ENCODE results near the gene MEPCE. TPM values are rescaled to one million over a fixed set of nuclear protein-coding genes. Genes with fewer than 3 reads are reported as not detected.
"Not testable (repeated sequence)": the region's sequence is repeated elsewhere in the genome, so short reads cannot be mapped to it uniquely, and the experiment has no call there.

Gene MEPCE
- polyA plus RNA-seq, 6 donors from 2014 or later, result 10.9 to 24.6 (median 19.5) TPM

DNA sequence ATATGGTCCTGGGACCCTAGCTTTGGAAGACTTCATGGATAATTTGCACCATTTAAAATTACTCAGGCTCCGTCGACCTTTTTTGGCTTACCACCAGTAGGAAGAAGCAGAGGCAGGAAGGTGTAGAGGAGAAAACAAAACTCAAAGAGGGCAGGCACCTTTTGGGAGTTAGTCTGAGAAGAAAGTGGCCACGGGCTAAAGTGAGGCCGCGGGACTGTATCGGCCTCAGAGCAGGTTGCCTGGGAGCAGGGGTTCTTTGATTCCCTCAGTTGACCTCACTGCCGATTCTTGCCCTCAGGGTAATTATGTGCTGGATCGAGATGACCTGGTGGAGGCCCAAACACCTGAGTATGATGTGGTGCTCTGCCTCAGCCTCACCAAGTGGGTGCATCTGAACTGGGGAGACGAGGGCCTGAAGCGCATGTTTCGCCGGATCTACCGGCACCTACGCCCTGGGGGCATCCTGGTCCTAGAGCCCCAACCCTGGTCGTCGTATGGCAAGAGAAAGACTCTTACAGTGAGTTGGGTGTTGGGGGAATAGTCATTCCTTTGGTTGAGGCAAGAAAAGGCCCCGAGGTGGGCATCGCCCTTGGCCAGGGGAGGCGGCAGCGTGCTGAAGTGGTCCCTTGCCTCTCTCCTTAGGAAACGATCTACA is 3.1 kb downstream of the MEPCE start:
- H3K4me1 Mint-ChIP-seq, result peaks cover 56 to 64% (median 62%) of the 10 kb centered on the region in 3 donors
- peak overlapping the region in 5 of 8 donors; percentile 50 to 92 (median 87) for H3K4me3 Mint-ChIP-seq
- H3K27me3 Mint-ChIP-seq, result no peaks in the 10 kb centered on the region
- DNase-seq (no peak), ATAC-seq (ENCODE audit: low read depth in 2 of 2) (no peak)
- peaks cover 0 to 8% (median 0%) of the 10 kb centered on the region in 7 donors for H3K9me3 Mint-ChIP-seq
- H3K36me3 Mint-ChIP-seq, result peaks cover 4 to 24% of the 10 kb centered on the region in 2 donors
- peak overlapping the region in 5 of 6 donors; percentile 70 to 100 (median 90) for H3K27ac Mint-ChIP-seq

DNA sequence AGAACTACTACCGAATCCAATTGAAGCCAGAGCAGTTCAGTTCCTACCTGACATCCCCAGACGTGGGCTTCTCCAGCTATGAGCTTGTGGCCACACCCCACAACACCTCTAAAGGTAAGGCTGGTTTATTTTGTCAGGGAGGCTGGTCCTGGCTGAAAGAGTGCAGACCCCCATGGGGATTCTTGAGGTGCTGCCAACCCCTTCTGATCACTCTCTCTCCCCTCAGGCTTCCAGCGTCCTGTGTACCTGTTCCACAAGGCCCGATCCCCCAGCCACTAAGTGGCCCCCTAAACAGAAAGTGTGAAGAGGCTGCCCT is 3.6 kb downstream of the MEPCE start:
- DNase-seq (no peak), ATAC-seq (ENCODE audit: low read depth in 2 of 2) (no peak)
- Mint-ChIP-seq H3K27ac (peak overlapping the region in 3 of 6 donors; percentile 16 to 100 (median 89)), H3K9me3 (peaks cover 0 to 8% (median 0%) of the 10 kb centered on the region in 7 donors), H3K4me1 (peaks cover 54 to 64% (median 57%) of the 10 kb centered on the region in 3 donors), H3K36me3 (peaks cover 4 to 22% of the 10 kb centered on the region in 2 donors), H3K27me3 (no peaks in the 10 kb centered on the region), H3K4me3 (peak overlapping the region in 4 of 8 donors; percentile 62 to 92 (median 70))

DNA sequence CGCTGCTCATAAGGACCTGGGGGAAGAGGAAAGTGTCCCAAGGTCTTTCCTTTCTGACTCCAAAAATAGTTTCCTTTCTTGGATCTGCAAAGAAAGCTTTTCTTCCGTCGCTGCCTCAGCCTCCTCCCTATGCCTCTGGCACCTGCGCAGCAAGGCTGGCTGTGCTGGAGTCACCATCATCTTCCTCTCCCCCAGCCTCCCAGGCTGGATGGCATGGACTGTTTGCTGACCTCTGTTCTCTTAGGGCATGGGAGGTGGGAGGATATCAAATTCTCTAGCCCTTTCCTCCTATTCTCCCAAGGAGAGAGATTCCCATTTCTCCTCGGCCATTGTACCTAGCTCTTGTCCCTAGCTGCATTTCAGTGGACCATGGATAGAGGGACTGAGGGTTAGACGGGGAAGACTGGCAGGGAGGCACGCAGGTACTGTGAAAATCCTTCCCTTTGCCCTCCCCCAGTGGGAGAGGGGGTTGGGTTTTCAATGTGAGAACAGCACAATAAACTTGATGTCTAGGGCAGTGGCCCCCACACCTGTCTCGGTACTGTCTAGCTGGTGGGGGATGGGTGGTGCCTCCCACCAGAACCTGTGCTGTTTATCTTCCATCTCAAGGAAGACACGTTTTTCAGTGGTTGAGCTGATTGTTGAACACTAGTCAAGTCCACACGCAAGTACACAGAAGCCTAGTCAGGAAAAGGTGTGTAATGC is 4.1 kb downstream of the MEPCE start:
- Mint-ChIP-seq H3K27me3 (no peaks in the 10 kb centered on the region), H3K36me3 (peaks cover 4 to 17% of the 10 kb centered on the region in 2 donors), H3K4me3 (peak overlapping the region in 7 of 8 donors; percentile 60 to 94 (median 85)), H3K27ac (peak overlapping the region in 5 of 6 donors; percentile 16 to 100 (median 87)), H3K4me1 (peaks cover 49 to 59% (median 55%) of the 10 kb centered on the region in 3 donors), H3K9me3 (peaks cover 0 to 6% (median 0%) of the 10 kb centered on the region in 7 donors)
- DNase-seq, result no peak
- no peak for ATAC-seq (ENCODE audit: low read depth in 2 of 2)

- H3K4me3 Mint-ChIP-seq, result peak overlapping the region; percentile 85 to 95 (median 90)
- DNase-seq, result no peak
- H3K27ac Mint-ChIP-seq, result peak overlapping the region; percentile 92 to 100 (median 94)
- peaks cover 41 to 55% (median 53%) of the 10 kb centered on the region in 3 donors for H3K4me1 Mint-ChIP-seq
- no peaks in the 10 kb centered on the region for H3K27me3 Mint-ChIP-seq
- no peak for ATAC-seq (ENCODE audit: low read depth in 2 of 2)
- H3K36me3 Mint-ChIP-seq, result peaks cover 4 to 9% of the 10 kb centered on the region in 2 donors
- H3K9me3 Mint-ChIP-seq, result peaks cover 0 to 1% (median 0%) of the 10 kb centered on the region in 7 donors
Observed at GRCh38 chr7:100434297-100435144, 4.9 kb downstream of the MEPCE start.

GRCh38 chr7:100435401-100436304 is 6.0 kb downstream of the MEPCE start:
- DNase-seq, result peak; percentile 34
- Mint-ChIP-seq H3K4me3 (peak overlapping the region; percentile 88 to 98 (median 94)), H3K9me3 (no peaks in the 10 kb centered on the region), H3K4me1 (peaks cover 35 to 51% (median 45%) of the 10 kb centered on the region in 3 donors), H3K27ac (peak overlapping the region; percentile 92 to 100 (median 96)), H3K27me3 (no peaks in the 10 kb centered on the region), H3K36me3 (peaks cover 4 to 7% of the 10 kb centered on the region in 2 donors)
- peak; percentile 33 to 43 for ATAC-seq (ENCODE audit: low read depth in 2 of 2)

GRCh38 chr7:100437150-100438100 is 7.8 kb downstream of the MEPCE start:
- ATAC-seq (ENCODE audit: low read depth in 2 of 2), result no peak
- H3K4me1 Mint-ChIP-seq, result peaks cover 22 to 36% (median 32%) of the 10 kb centered on the region in 3 donors
- no peak for DNase-seq
- no peaks in the 10 kb centered on the region for H3K27me3 Mint-ChIP-seq
- H3K36me3 Mint-ChIP-seq, result peaks cover 4 to 7% of the 10 kb centered on the region in 2 donors
- H3K27ac Mint-ChIP-seq, result peak overlapping the region in 1 of 6 donors; percentile 18
- peak overlapping the region; percentile 29 to 98 (median 90) for H3K4me3 Mint-ChIP-seq
- H3K9me3 Mint-ChIP-seq, result no peaks in the 10 kb centered on the region

- Mint-ChIP-seq H3K27ac (peak overlapping the region in 1 of 6 donors; percentile 39), H3K4me1 (peaks cover 24 to 29% (median 25%) of the 10 kb centered on the region in 3 donors), H3K27me3 (no peaks in the 10 kb centered on the region), H3K9me3 (no peaks in the 10 kb centered on the region), H3K4me3 (peak overlapping the region in 2 of 8 donors; percentile 15 to 41), H3K36me3 (peaks cover 4 to 7% of the 10 kb centered on the region in 2 donors)
- DNase-seq, result no peak
- ATAC-seq (ENCODE audit: low read depth in 2 of 2), result no peak
Observed at GRCh38 chr7:100438172-100438571, 8.5 kb downstream of the MEPCE start.

- not testable (repeated sequence) for DNase-seq, H3K9me3 Mint-ChIP-seq
Observed at GRCh38 chr7:100438731-100439130, 9.1 kb downstream of the MEPCE start.

GRCh38 chr7:100439244-100439643 is 9.6 kb downstream of the MEPCE start:
- H3K9me3 Mint-ChIP-seq; H3K27ac Mint-ChIP-seq; H3K36me3 Mint-ChIP-seq; DNase-seq; ATAC-seq (ENCODE audit: low read depth in 2 of 2); H3K27me3 Mint-ChIP-seq: not testable (repeated sequence)
- Mint-ChIP-seq H3K4me1 (peaks cover 15 to 21% (median 18%) of the 10 kb centered on the region in 3 donors), H3K4me3 (peak overlapping the region in 1 of 8 donors; percentile 41)

More at GRCh38 chr7:100438731-100439130, 9.1 kb downstream of the MEPCE start:
- Mint-ChIP-seq H3K4me3 (peak overlapping the region in 1 of 8 donors; percentile 41), H3K4me1 (peaks cover 19 to 25% (median 20%) of the 10 kb centered on the region in 3 donors)
- H3K27me3 Mint-ChIP-seq; H3K36me3 Mint-ChIP-seq; H3K27ac Mint-ChIP-seq; ATAC-seq (ENCODE audit: low read depth in 2 of 2): not testable (repeated sequence)

DNA sequence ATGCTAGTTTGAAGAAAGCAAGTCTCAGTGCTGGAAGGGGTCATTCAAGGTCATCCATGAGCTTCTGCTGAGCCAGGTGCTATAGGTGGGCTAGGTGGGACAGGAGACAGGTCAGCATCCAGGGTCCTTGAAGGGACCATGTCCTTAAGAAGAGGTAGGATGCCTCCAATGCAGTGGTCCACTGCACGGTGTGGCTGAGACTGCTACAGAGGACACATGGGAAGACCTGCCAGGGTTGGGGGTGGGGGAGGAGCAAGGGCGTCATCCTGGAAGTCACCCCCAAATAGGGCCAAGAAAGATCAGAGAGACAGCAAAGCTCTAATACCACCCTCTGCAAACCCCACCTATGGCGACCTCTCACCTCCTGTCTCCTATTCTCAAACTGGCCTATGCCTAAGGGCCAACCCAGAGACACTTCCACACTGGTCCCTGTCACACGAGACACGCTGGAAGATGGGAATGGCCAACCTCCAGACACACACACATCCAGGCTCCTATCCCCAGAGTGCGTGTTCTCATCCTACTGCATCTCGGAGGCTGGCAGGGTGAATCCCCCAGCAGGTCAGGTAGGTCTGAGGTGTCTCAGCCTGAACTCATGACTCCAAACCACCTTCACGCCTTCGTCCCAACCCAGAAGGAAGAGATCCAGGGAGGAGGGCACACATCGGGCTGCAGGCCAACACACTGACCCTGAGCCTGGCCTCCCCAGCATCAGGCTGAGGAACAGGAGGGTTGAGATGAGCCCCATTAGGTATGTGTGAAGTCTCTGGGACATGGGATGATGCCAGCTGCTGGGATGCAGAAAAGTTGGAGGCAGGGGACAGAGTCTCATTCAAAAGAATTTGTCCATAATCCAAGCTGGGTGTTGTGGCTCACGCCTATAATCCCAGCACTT is 12.3 kb downstream of the MEPCE start:
- Mint-ChIP-seq H3K36me3 (no peaks in the 10 kb centered on the region), H3K4me3 (peak overlapping the region in 1 of 8 donors; percentile 46), H3K9me3 (no peaks in the 10 kb centered on the region), H3K27ac (peak overlapping the region in 3 of 6 donors; percentile 26 to 85 (median 84)), H3K4me1 (peaks cover 8 to 19% (median 10%) of the 10 kb centered on the region in 3 donors), H3K27me3 (no peaks in the 10 kb centered on the region)
- DNase-seq (no peak), ATAC-seq (ENCODE audit: low read depth in 2 of 2) (no peak)
